ENCODE measurements around the gene SGO2. TPM values are rescaled to one million over a fixed set of nuclear protein-coding genes. Genes with fewer than 3 reads are reported as not detected.

The SGO2 gene
- total and polyA plus RNA-seq, 2 donors (not counting 3 experiments of a cell fraction or from before 2014, with no cell fraction given) = 1.7 to 20.5 TPM

- Histone ChIP-seq H3K4me1 (ENCODE audit: control insufficient read depth, extremely low read depth, insufficient read depth, low read length) (no peaks in the 10 kb centered on the region), H3K9me1 (replicated peaks; ENCODE audit: control insufficient read depth, extremely low read depth, insufficient read depth, low read length) (no peaks in the 10 kb centered on the region), H3K79me2 (ENCODE audit: control insufficient read depth, insufficient read depth, low read length) (no peaks in the 10 kb centered on the region), H3K27ac (ENCODE audit: insufficient read depth, low read depth, low read length) (no peak overlapping the region), H3K4me2 (ENCODE audit: insufficient read depth, low read length) (no peak overlapping the region), H3K36me3 (ENCODE audit: control insufficient read depth in 2 of 2, extremely low read depth in 1 of 2, insufficient read depth in 2 of 2, low read length in 2 of 2) (no peaks in the 10 kb centered on the region), H3K9ac (replicated peaks; ENCODE audit: extremely low read depth, insufficient read depth, low read length) (no peak overlapping the region), H3K4me3 (replicated peaks in 1 of 3; ENCODE audit: insufficient read depth in 1 of 3, low read depth in 1 of 3, low read length in 3 of 3) (no peak overlapping the region), H3K27me3 (ENCODE audit: control insufficient read depth in 2 of 2, insufficient read depth in 2 of 2, low read length in 2 of 2) (no peaks in the 10 kb centered on the region), H4K20me1 (replicated peaks; ENCODE audit: control insufficient read depth, extremely low read depth, insufficient read depth, low read length) (no peaks in the 10 kb centered on the region), H3K9me3 (replicated peaks; ENCODE audit: control insufficient read depth, insufficient read depth, low read length) (no peaks in the 10 kb centered on the region), H2AFZ (ENCODE audit: low read depth, low read length) (no peak overlapping the region)
- no TSS peak for BruUV-seq (replicated peaks)
- ChIA-PET CTCF (interaction anchor here (0.8 to 1.2 kb wide), 2 partner anchors 10 to 14 kb away, joined by 3 read pairs; no protein-coding TSS in a partner anchor), POLR2A (no interaction called here)
- FAIRE-seq = no peak
- TF ChIP-seq JUN (IDR thresholded peaks at IDR 0.05; ENCODE audit: borderline replicate concordance, insufficient read depth, insufficient read length, low read depth) (no peak), MYC (IDR thresholded peaks at IDR 0.05; ENCODE audit: low read depth, low read length) (no peak), EZH2 (IDR thresholded peaks at IDR 0.05; ENCODE audit: borderline replicate concordance, low read depth, low read length, severe bottlenecking) (no peak)
- dilution Hi-C loops (cut with MboI; ENCODE audit: extremely low pct_ligation_motif_present, low sequenced_read_pairs) (no loop called here), intact Hi-C loops (cut with micrococcal nuclease) (no loop called here)
- DNase-seq (ENCODE audit: low read depth, low spot score) = no peak
These were observed 29.3 kb upstream of the SGO2 start for GRCh38 chr2:200496696-200497095.

GRCh38 chr2:200498402-200499162 lies 27.4 kb upstream of the SGO2 start:
- Histone ChIP-seq H3K4me3 (replicated peaks in 1 of 3; ENCODE audit: insufficient read depth in 1 of 3, low read depth in 1 of 3, low read length in 3 of 3) (no peak overlapping the region), H3K27ac (ENCODE audit: insufficient read depth, low read depth, low read length) (no peak overlapping the region), H3K9ac (replicated peaks; ENCODE audit: extremely low read depth, insufficient read depth, low read length) (no peak overlapping the region), H4K20me1 (replicated peaks; ENCODE audit: control insufficient read depth, extremely low read depth, insufficient read depth, low read length) (no peaks in the 10 kb centered on the region), H3K4me2 (ENCODE audit: insufficient read depth, low read length) (no peak overlapping the region), H3K9me3 (replicated peaks; ENCODE audit: control insufficient read depth, insufficient read depth, low read length) (no peaks in the 10 kb centered on the region), H3K9me1 (replicated peaks; ENCODE audit: control insufficient read depth, extremely low read depth, insufficient read depth, low read length) (no peaks in the 10 kb centered on the region), H3K36me3 (ENCODE audit: control insufficient read depth in 2 of 2, extremely low read depth in 1 of 2, insufficient read depth in 2 of 2, low read length in 2 of 2) (no peaks in the 10 kb centered on the region), H3K4me1 (ENCODE audit: control insufficient read depth, extremely low read depth, insufficient read depth, low read length) (no peaks in the 10 kb centered on the region), H3K27me3 (ENCODE audit: control insufficient read depth in 2 of 2, insufficient read depth in 2 of 2, low read length in 2 of 2) (no peaks in the 10 kb centered on the region), H2AFZ (ENCODE audit: low read depth, low read length) (no peak overlapping the region), H3K79me2 (ENCODE audit: control insufficient read depth, insufficient read depth, low read length) (no peaks in the 10 kb centered on the region)
- ChIA-PET POLR2A (no interaction called here), CTCF (interaction anchor here (1.0 kb wide), 2 partner anchors 17 to 518 kb away, joined by 3 to 4 read pairs; no protein-coding TSS in a partner anchor)
- FAIRE-seq (no peak), DNase-seq (ENCODE audit: low read depth, low spot score) (no peak)
- intact Hi-C loops (cut with micrococcal nuclease) = no loop called here
- dilution Hi-C loops (cut with MboI; ENCODE audit: extremely low pct_ligation_motif_present, low sequenced_read_pairs) = no loop called here
- BruUV-seq (replicated peaks) = no TSS peak
- TF ChIP-seq GATA2 (IDR thresholded peaks at IDR 0.05; ENCODE audit: insufficient read depth, insufficient read length, low read depth, low read length) = no peak
- TF ChIP-seq EZH2 (IDR thresholded peaks at IDR 0.05; ENCODE audit: borderline replicate concordance, low read depth, low read length, severe bottlenecking) = no peak
- no peak for TF ChIP-seq POLR2A (IDR thresholded peaks at IDR 0.05; ENCODE audit: low read depth, low read length)
- TF ChIP-seq MYC (IDR thresholded peaks at IDR 0.05; ENCODE audit: low read depth, low read length) = no peak
